Keratinocyte (primary cell): ENCODE data around the gene ACTG1. TPM values are rescaled to one million over a fixed set of nuclear protein-coding genes. Genes with fewer than 3 reads are reported as not detected.

Experiments
- DNase-seq: peaks from one replicate; pipeline ENCODE4 v3.0.0-alpha.2; 2011; ENCODE audit warnings: low read depth, missing footprints, low spot score
- FAIRE-seq: peaks from 2 replicates; lab custom pipeline; 2011; peaks lifted over from hg19 to GRCh38; lab: Jason Lieb, UNC
- H2AFZ ChIP-seq: 2 replicates; pipeline ENCODE4 v1.6.0; 2012; ENCODE audit warnings: low read length, control low read depth, inconsistent platforms; ENCODE audit not compliant: control insufficient read depth
- H3K27ac ChIP-seq: 2 replicates; pipeline ENCODE4 v1.5.1; 2011; ENCODE audit warnings: low read length; ENCODE audit not compliant: control insufficient read depth, insufficient read depth
- H3K27me3 ChIP-seq: 3 replicates; pipeline ENCODE4 v1.6.0; 2011; ENCODE audit warnings: low read length; ENCODE audit not compliant: control insufficient read depth, insufficient read depth; ENCODE audit errors: extremely low read depth
- H3K36me3 ChIP-seq, 2 experiments: 2 replicates in 1 of 2; 3 replicates in 1 of 2; pipeline ENCODE4 v1.5.1; 2011; ENCODE audit warnings: low read length in 2 of 2, mild to moderate bottlenecking in 1 of 2; ENCODE audit not compliant: control insufficient read depth in 2 of 2, insufficient read depth in 2 of 2; ENCODE audit errors: extremely low read depth in 1 of 2
- H3K4me1 ChIP-seq: 3 replicates; pipeline ENCODE4 v1.5.1; 2011; ENCODE audit warnings: low read length; ENCODE audit not compliant: control insufficient read depth, insufficient read depth; ENCODE audit errors: extremely low read depth
- H3K4me2 ChIP-seq: 3 replicates; pipeline ENCODE4 v1.6.0; 2011; ENCODE audit warnings: low read depth, low read length; ENCODE audit not compliant: control insufficient read depth, insufficient read depth; ENCODE audit errors: extremely low read depth
- H3K4me3 ChIP-seq, 3 experiments: fragments of 200-600 bp in 1 of 3; sonication (generic) in 1 of 3; 2 replicates in 2 of 3; 3 replicates in 1 of 3; pipeline ENCODE4 v1.5.1; 2011 to 2016; ENCODE audit warnings: low read length in 3 of 3, mild to moderate bottlenecking in 3 of 3, control low read depth in 2 of 3, inconsistent platforms in 1 of 3, low read depth in 1 of 3, mixed read lengths in 1 of 3, mixed run types in 1 of 3, moderate library complexity in 1 of 3; ENCODE audit not compliant: control insufficient read depth in 2 of 3, insufficient read depth in 2 of 3; ENCODE audit errors: extremely low read depth in 1 of 3
- H3K79me2 ChIP-seq: 2 replicates; pipeline ENCODE4 v1.6.0; 2012; ENCODE audit warnings: low read length; ENCODE audit not compliant: control insufficient read depth, insufficient read depth
- H3K9ac ChIP-seq: 3 replicates; pipeline ENCODE4 v1.6.0; 2011; ENCODE audit warnings: low read length; ENCODE audit not compliant: control insufficient read depth, insufficient read depth; ENCODE audit errors: extremely low read depth
- H3K9me1 ChIP-seq: 3 replicates; pipeline ENCODE4 v1.6.0; 2011; ENCODE audit warnings: low read length; ENCODE audit not compliant: control insufficient read depth, insufficient read depth; ENCODE audit errors: extremely low read depth
- H3K9me3 ChIP-seq: 2 replicates; pipeline ENCODE4 v1.5.1; 2012; ENCODE audit warnings: low read depth, low read length; ENCODE audit not compliant: control insufficient read depth
- H4K20me1 ChIP-seq: 3 replicates; pipeline ENCODE4 v1.6.0; 2011; ENCODE audit warnings: low read length; ENCODE audit not compliant: control insufficient read depth, insufficient read depth; ENCODE audit errors: extremely low read depth
- EZH2 ChIP-seq: IDR thresholded peaks from one replicate; pipeline ENCODE4 v1.6.1; 2012; ENCODE audit warnings: inconsistent platforms, mild to moderate bottlenecking, low read length, moderate library complexity
- dilution Hi-C: fragments of 300-500 bp; cut with MboI; formaldehyde crosslinking; loops from one replicate; pipeline ENCODE4 v1.7.0; 2020; ENCODE audit warnings: low sequenced_read_pairs; ENCODE audit not compliant: extremely low pct_ligation_motif_present
- polyA plus RNA-seq, 5 experiments: library from polyadenylated mRNA; depleted of rRNA in 3 of 5; stranded (reverse) in 3 of 5; stranded (forward) in 1 of 5; unstranded in 1 of 5; fragments of >200 nt; gene quantifications; 1 replicate in 1 of 5; 2 replicates in 3 of 5; 3 replicates in 1 of 5; pipeline versions ENCODE4 v1.2.1 to v1.2.3, GENCODE V29; 2011 to 2012; ENCODE audit warnings: missing spikeins in 2 of 5, low read depth in 1 of 5, low replicate concordance in 1 of 5
- TF ChIP-seq, protein P1 (sequence below), 3 experiments: IDR thresholded peaks in 1 of 3; conservative IDR thresholded peaks in 1 of 3; optimal IDR thresholded peaks in 1 of 3; 2 replicates in 2 of 3; 3 replicates in 1 of 3; pipeline versions ENCODE3 to v1.5.1; 2011; ENCODE audit warnings: low read length in 3 of 3, mild to moderate bottlenecking in 3 of 3, moderate library complexity in 2 of 3, control low read depth in 1 of 3, inconsistent platforms in 1 of 3; ENCODE audit not compliant: insufficient read depth in 2 of 3; ENCODE audit errors: extremely low read depth in 1 of 3

The ACTG1 gene
- polyA plus RNA-seq, 1 donor (not counting 4 experiments of a cell fraction or from before 2014, with no cell fraction given): 1,867 TPM

DNA sequence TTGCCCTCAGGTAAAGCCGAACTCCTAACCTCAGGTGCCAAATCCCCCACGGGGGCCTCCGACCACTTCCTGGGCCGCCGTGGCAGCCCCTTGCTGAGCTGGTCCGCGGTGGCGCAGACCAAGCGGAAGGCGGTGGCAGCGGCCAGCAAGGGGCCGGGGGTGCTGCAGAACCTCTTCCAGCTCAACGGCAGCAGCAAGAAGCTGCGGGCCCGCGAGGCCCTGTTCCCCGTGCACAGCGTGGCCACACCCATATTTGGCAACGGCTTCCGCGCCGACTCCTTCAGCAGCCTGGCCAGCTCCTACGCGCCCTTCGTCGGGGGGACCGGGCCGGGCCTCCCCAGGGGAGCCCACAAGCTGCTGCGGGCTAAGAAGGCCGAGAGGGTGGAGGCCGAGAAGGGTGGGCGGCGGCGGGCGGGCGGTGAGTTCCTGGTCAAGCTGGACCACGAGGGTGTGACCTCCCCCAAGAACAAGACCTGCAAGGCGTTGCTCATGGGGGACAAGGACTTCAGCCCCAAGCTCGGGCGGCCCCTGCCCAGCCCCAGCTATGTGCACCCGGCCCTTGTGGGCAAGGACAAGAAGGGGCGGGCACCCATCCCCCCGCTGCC, 51.6 kb downstream of the ACTG1 start:
- Histone ChIP-seq H3K9me3 (no peaks in the 10 kb centered on the region), H3K79me2 (no peaks in the 10 kb centered on the region), H3K27me3 (no peaks in the 10 kb centered on the region), H3K9me1 (no peaks in the 10 kb centered on the region), H3K4me3 (no peak overlapping the region), H4K20me1 (no peaks in the 10 kb centered on the region), H3K9ac (no peak overlapping the region), H3K36me3 (no peaks in the 10 kb centered on the region), H2AFZ (no peak overlapping the region), H3K27ac (no peak overlapping the region), H3K4me1 (no peaks in the 10 kb centered on the region), H3K4me2 (peak overlapping the region; percentile 10)
- dilution Hi-C loops: no loop called here
- FAIRE-seq: no peak
- TF ChIP-seq, protein P1, sequence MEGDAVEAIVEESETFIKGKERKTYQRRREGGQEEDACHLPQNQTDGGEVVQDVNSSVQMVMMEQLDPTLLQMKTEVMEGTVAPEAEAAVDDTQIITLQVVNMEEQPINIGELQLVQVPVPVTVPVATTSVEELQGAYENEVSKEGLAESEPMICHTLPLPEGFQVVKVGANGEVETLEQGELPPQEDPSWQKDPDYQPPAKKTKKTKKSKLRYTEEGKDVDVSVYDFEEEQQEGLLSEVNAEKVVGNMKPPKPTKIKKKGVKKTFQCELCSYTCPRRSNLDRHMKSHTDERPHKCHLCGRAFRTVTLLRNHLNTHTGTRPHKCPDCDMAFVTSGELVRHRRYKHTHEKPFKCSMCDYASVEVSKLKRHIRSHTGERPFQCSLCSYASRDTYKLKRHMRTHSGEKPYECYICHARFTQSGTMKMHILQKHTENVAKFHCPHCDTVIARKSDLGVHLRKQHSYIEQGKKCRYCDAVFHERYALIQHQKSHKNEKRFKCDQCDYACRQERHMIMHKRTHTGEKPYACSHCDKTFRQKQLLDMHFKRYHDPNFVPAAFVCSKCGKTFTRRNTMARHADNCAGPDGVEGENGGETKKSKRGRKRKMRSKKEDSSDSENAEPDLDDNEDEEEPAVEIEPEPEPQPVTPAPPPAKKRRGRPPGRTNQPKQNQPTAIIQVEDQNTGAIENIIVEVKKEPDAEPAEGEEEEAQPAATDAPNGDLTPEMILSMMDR (optimal IDR thresholded peaks at IDR 0.05 in 1 of 3, IDR thresholded peaks at IDR 0.05 in 1 of 3, conservative IDR thresholded peaks at IDR 0.05 in 1 of 3; ENCODE audit: extremely low read depth in 1 of 3, insufficient read depth in 2 of 3, low read length in 3 of 3): no peak
- no peak for TF ChIP-seq EZH2
- DNase-seq: no peak

Other genes with a start within 250 kb of the ACTG1 start
- 16.8 to 21.2 TPM (median 20.9 TPM) in 3 replicates for gene SLC38A10, start 217.5 kb downstream of the ACTG1 start, polyA plus RNA-seq
- 0.52 to 1.0 TPM (median 0.80 TPM) in 3 replicates for gene BAHCC1, start 117.3 kb downstream of the ACTG1 start, polyA plus RNA-seq
- gene FSCN2, start 15.6 kb upstream of the ACTG1 start, polyA plus RNA-seq: not detected in 3 replicates
- 3.8 to 7.4 TPM (median 6.9 TPM) in 3 replicates for gene FAAP100, start 39.6 kb upstream of the ACTG1 start, polyA plus RNA-seq
- gene NPLOC4, start 124.3 kb upstream of the ACTG1 start, polyA plus RNA-seq: 64.0 to 76.2 TPM (median 71.7 TPM) in 3 replicates
- 0.89 to 2.9 TPM (median 1.3 TPM) in 3 replicates for gene TSPAN10, start 124.4 kb upstream of the ACTG1 start, polyA plus RNA-seq
- 0.24 TPM in 1 of 3 replicates, not detected in the others for gene PDE6G, start 143.7 kb upstream of the ACTG1 start, polyA plus RNA-seq
- gene OXLD1, start 153.8 kb upstream of the ACTG1 start, polyA plus RNA-seq: 14.7 to 37.4 TPM (median 16.3 TPM) in 3 replicates
- 15.4 to 22.3 TPM (median 17.2 TPM) in 3 replicates for gene CCDC137, start 153.9 kb upstream of the ACTG1 start, polyA plus RNA-seq
- gene ARL16, start 171.0 kb upstream of the ACTG1 start, polyA plus RNA-seq: 46.5 to 58.3 TPM (median 48.7 TPM) in 3 replicates
- 79.6 to 84.1 TPM (median 81.9 TPM) in 3 replicates for gene HGS, start 171.2 kb upstream of the ACTG1 start, polyA plus RNA-seq
- gene MRPL12, start 190.6 kb upstream of the ACTG1 start, polyA plus RNA-seq: 78.5 to 96.8 TPM (median 84.2 TPM) in 3 replicates
- gene SLC25A10, start 199.5 kb upstream of the ACTG1 start, polyA plus RNA-seq: 12.7 to 18.0 TPM (median 15.9 TPM) in 3 replicates